Glomerular visceral epithelial cell (primary cell): Measurements from ENCODE around the gene MAP4K1.
A peak's percentile ranks its signal among the peaks of the same experiment; 100 is the strongest.
"Not testable (repeated sequence)": the region's sequence is repeated elsewhere in the genome, so short reads cannot be mapped to it uniquely, and the experiment has no call there.

Source experiments
- DNase-seq: peaks from one replicate; pipeline ENCODE4 v3.0.0-alpha.2; 2016; ENCODE audit errors: extremely low spot score

MAP4K1 gene

GRCh38 chr19:38650911-38651584 lies 33.3 kb upstream of the MAP4K1 start:
- DNase-seq = peak; percentile 77

GRCh38 chr19:38650172-38650775 lies 32.5 kb upstream of the MAP4K1 start:
- peak; percentile 36 for DNase-seq

- DNase-seq = peak; percentile 71
These were observed 31.8 kb upstream of the MAP4K1 start for GRCh38 chr19:38649305-38650171.

GRCh38 chr19:38648769-38649304 lies 31.1 kb upstream of the MAP4K1 start:
- DNase-seq = no peak

- DNase-seq = no peak
These were observed 30.4 kb upstream of the MAP4K1 start for GRCh38 chr19:38647966-38648768.

GRCh38 chr19:38647368-38647965 lies 29.7 kb upstream of the MAP4K1 start, which contains the start of gene ACTN4:
Gene ACTN4, plus strand, starts transcription at chr19:38647649. Its CDS starts 97 bp downstream, at chr19:38647746.
- peak; percentile 99 for DNase-seq

- no peak for DNase-seq
These were observed 27.0 kb upstream of the MAP4K1 start for GRCh38 chr19:38644719-38645118.

- no peak for DNase-seq
These were observed 24.4 kb upstream of the MAP4K1 start for GRCh38 chr19:38642176-38642575.

- DNase-seq = no peak
These were observed 22.6 kb upstream of the MAP4K1 start for GRCh38 chr19:38640368-38640767.

- no peak for DNase-seq
These were observed 21.9 kb upstream of the MAP4K1 start for GRCh38 chr19:38639679-38640078.

- no peak for DNase-seq
These were observed 20.7 kb upstream of the MAP4K1 start for GRCh38 chr19:38638461-38638860.

GRCh38 chr19:38635483-38636399 lies 18.0 kb upstream of the MAP4K1 start:
- DNase-seq = no peak

- DNase-seq = peak; percentile 80
These were observed 17.2 kb upstream of the MAP4K1 start for GRCh38 chr19:38634757-38635482.

GRCh38 chr19:38632476-38633213 lies 14.9 kb upstream of the MAP4K1 start:
- no peak for DNase-seq

- not testable (repeated sequence) for DNase-seq
These were observed 14.2 kb upstream of the MAP4K1 start for GRCh38 chr19:38631811-38632475.

- DNase-seq = not testable (repeated sequence)
These were observed 13.5 kb upstream of the MAP4K1 start for GRCh38 chr19:38631301-38631700.

- no peak for DNase-seq
These were observed 11.8 kb upstream of the MAP4K1 start for GRCh38 chr19:38629568-38629967.

GRCh38 chr19:38626401-38626800 lies 8.6 kb upstream of the MAP4K1 start:
- DNase-seq = no peak
